Loucy (cell line): ENCODE measurements around the gene SPATA9.

Experiments
- H2AFZ ChIP-seq: fragments of 200-600 bp; sonication (generic); 2 replicates; pipeline ENCODE4 v1.6.0; 2016; ENCODE audit warnings: antibody characterized with exemption, mild to moderate bottlenecking, low read length, moderate library complexity
- H3F3A ChIP-seq: fragments of 200-600 bp; 2 replicates; pipeline ENCODE4 v1.6.0; 2016; ENCODE audit warnings: antibody characterized with exemption, low read depth, mild to moderate bottlenecking
- H3K27me3 ChIP-seq: fragments of 200-600 bp; sonication (generic); 2 replicates; pipeline ENCODE4 v1.6.1; 2014; ENCODE audit warnings: low read length, mild to moderate bottlenecking; ENCODE audit not compliant: insufficient read depth, poor library complexity, severe bottlenecking
- H3K36me3 ChIP-seq: fragments of 200-600 bp; sonication (generic); 2 replicates; pipeline ENCODE4 v1.6.1; 2016; ENCODE audit warnings: low read length; ENCODE audit not compliant: insufficient read depth
- H3K4me1 ChIP-seq: fragments of 200-600 bp; sonication (generic); 2 replicates; pipeline ENCODE4 v1.5.1; 2014; ENCODE audit warnings: low read length, mild to moderate bottlenecking; ENCODE audit not compliant: insufficient read depth, poor library complexity, severe bottlenecking
- H3K4me2 ChIP-seq: fragments of 200-600 bp; sonication (generic); 2 replicates; pipeline ENCODE4 v1.6.0; 2014; ENCODE audit warnings: antibody characterized with exemption, low read length, low read depth, mild to moderate bottlenecking; ENCODE audit not compliant: poor library complexity, severe bottlenecking
- H3K4me3 ChIP-seq: fragments of 200-600 bp; sonication (generic); 2 replicates; pipeline ENCODE4 v1.5.1; 2014; ENCODE audit warnings: low read length, mild to moderate bottlenecking, mixed read lengths; ENCODE audit not compliant: poor library complexity, severe bottlenecking
- H3K79me2 ChIP-seq: fragments of 200-600 bp; sonication (generic); 2 replicates; pipeline ENCODE4 v1.6.1; 2014; ENCODE audit warnings: low read length; ENCODE audit not compliant: insufficient read depth
- H3K9ac ChIP-seq: fragments of 200-600 bp; sonication (generic); 2 replicates; pipeline ENCODE4 v1.6.0; 2014; ENCODE audit warnings: mild to moderate bottlenecking, low read depth, low read length, moderate library complexity; ENCODE audit not compliant: poor library complexity, severe bottlenecking
- H3K9me2 ChIP-seq: fragments of 200-600 bp; sonication (generic); replicated peaks from 2 replicates; pipeline ENCODE4 v1.6.1; 2016; ENCODE audit warnings: low read depth, low read length, mixed read lengths
- H3K9me3 ChIP-seq: fragments of 200-600 bp; sonication (generic); 2 replicates; pipeline ENCODE4 v1.6.1; 2014; ENCODE audit warnings: mild to moderate bottlenecking, antibody characterized with exemption, low read length, low read depth; ENCODE audit not compliant: insufficient read depth
- H4K20me1 ChIP-seq: fragments of 200-600 bp; sonication (generic); 2 replicates; pipeline ENCODE4 v1.6.0; 2014; ENCODE audit warnings: antibody characterized with exemption, low read length, mild to moderate bottlenecking; ENCODE audit not compliant: insufficient read depth, poor library complexity, severe bottlenecking
- CTCF ChIP-seq: fragments of 200-600 bp; sonication (generic); conservative IDR thresholded peaks from 2 replicates; pipeline ENCODE4 v1.5.1; 2014; ENCODE audit warnings: mild to moderate bottlenecking, antibody characterized with exemption, low read length
- EZH2phosphoT487 ChIP-seq: fragments of 200-600 bp; IDR thresholded peaks from 2 replicates; pipeline ENCODE4 v1.6.1; 2018; ENCODE audit warnings: antibody characterized with exemption, mild to moderate bottlenecking, moderate library complexity, borderline replicate concordance

The SPATA9 gene

GRCh38 chr5:95730011-95730700 is 47.4 kb upstream of the SPATA9 start:
- Histone ChIP-seq H3K4me3 (peak overlapping the region; percentile 88), H2AFZ (peak overlapping the region; percentile 83), H3K4me2 (peak overlapping the region; percentile 85), H3K79me2 (peaks cover 53% of the 10 kb centered on the region), H3K4me1 (peaks cover 86% of the 10 kb centered on the region), H3K36me3 (no peaks in the 10 kb centered on the region), H4K20me1 (peaks cover 28% of the 10 kb centered on the region), H3K27me3 (no peaks in the 10 kb centered on the region), H3F3A (no peaks in the 10 kb centered on the region), H3K9me3 (no peaks in the 10 kb centered on the region), H3K9me2 (no peaks in the 10 kb centered on the region), H3K9ac (peak overlapping the region; percentile 87)
- TF ChIP-seq CTCF (no peak), EZH2phosphoT487 (no peak)

- Histone ChIP-seq H3K4me1 (peaks cover 83% of the 10 kb centered on the region), H3K27me3 (no peaks in the 10 kb centered on the region)
These were observed 46.6 kb upstream of the SPATA9 start for GRCh38 chr5:95729115-95730010.

More at GRCh38 chr5:95729115-95730010, 46.6 kb upstream of the SPATA9 start:
- Histone ChIP-seq H3K79me2 (peaks cover 45% of the 10 kb centered on the region), H3K9me2 (no peaks in the 10 kb centered on the region), H3F3A (no peaks in the 10 kb centered on the region), H4K20me1 (peaks cover 22% of the 10 kb centered on the region), H3K4me3 (peak overlapping the region; percentile 88), H3K9ac (peak overlapping the region; percentile 87), H3K36me3 (no peaks in the 10 kb centered on the region), H3K9me3 (no peaks in the 10 kb centered on the region), H2AFZ (no peak overlapping the region; the same call in 1 of the 2 replicates), H3K4me2 (peak overlapping the region; percentile 85)
- TF ChIP-seq EZH2phosphoT487 (no peak), CTCF (no peak)
